H1 (cell line): Measurements from ENCODE around the gene KLF14. TPM values are rescaled to one million over a fixed set of nuclear protein-coding genes. Genes with fewer than 3 reads are reported as not detected.

ENCODE experiments used
- CTCF ChIA-PET: fragments of 300-600 bp; sonication (Branson Sonifier 250); formaldehyde crosslinking; loops from one replicate; lab custom pipeline; 2021; ENCODE audit not compliant: partially characterized antibody; lab: Charles Lee
- POLR2A ChIA-PET: fragments of 300-600 bp; sonication (Branson Sonifier 250); formaldehyde crosslinking; loops from one replicate; lab custom pipeline; 2021; ENCODE audit warnings: inconsistent platforms; ENCODE audit not compliant: partially characterized antibody; lab: Charles Lee
- DNase-seq, 2 experiments: peaks; one replicate each; pipeline versions ENCODE4 v3.0.0 to v3.0.0-alpha.2; 2010 to 2022; ENCODE audit warnings: low spot score in 2 of 2, low read depth in 1 of 2, mixed read lengths in 1 of 2
- FAIRE-seq: peaks from 2 replicates; lab custom pipeline; 2011; peaks lifted over from hg19 to GRCh38; lab: Jason Lieb, UNC
- H2AFZ ChIP-seq: 2 replicates; pipeline ENCODE4 v1.8.1; 2012; ENCODE audit warnings: low read length, inconsistent platforms
- H2AK5ac ChIP-seq: 2 replicates; pipeline ENCODE4 v1.6.1; 2013; ENCODE audit warnings: low read depth, low read length
- H2BK120ac ChIP-seq: replicated peaks from 2 replicates; pipeline ENCODE3; 2013; ENCODE audit warnings: low read depth, low read length, inconsistent platforms
- H2BK12ac ChIP-seq: 2 replicates; pipeline ENCODE4 v1.6.1; 2013; ENCODE audit warnings: low read depth, low read length
- H2BK15ac ChIP-seq: 2 replicates; pipeline ENCODE4 v1.6.1; 2013; ENCODE audit warnings: low read length
- H2BK20ac ChIP-seq: 2 replicates; pipeline ENCODE4 v1.6.1; 2013; ENCODE audit warnings: low read length
- H2BK5ac ChIP-seq: 2 replicates; pipeline ENCODE4 v1.6.1; 2013; ENCODE audit warnings: low read depth, low read length
- H3K14ac ChIP-seq: 2 replicates; pipeline ENCODE4 v1.6.1; 2013; ENCODE audit warnings: inconsistent platforms; ENCODE audit not compliant: insufficient read length
- H3K18ac ChIP-seq: 2 replicates; pipeline ENCODE4 v1.6.1; 2013; ENCODE audit warnings: low read length; ENCODE audit errors: extremely low read depth
- H3K23ac ChIP-seq: 2 replicates; pipeline ENCODE4 v1.6.1; 2013; ENCODE audit warnings: inconsistent platforms; ENCODE audit not compliant: insufficient read length
- H3K23me2 ChIP-seq: 2 replicates; pipeline ENCODE4 v1.6.1; 2013; ENCODE audit warnings: low read depth, low read length
- H3K27ac ChIP-seq: 2 replicates; pipeline ENCODE4 v1.6.1; 2011; ENCODE audit warnings: low read depth, low read length, inconsistent platforms
- H3K27me3 ChIP-seq, 4 experiments: replicated peaks in 1 of 4; 1 replicate in 1 of 4; 2 replicates in 3 of 4; pipeline versions ENCODE4 v1.6.1 to v1.8.1; 2011 to 2013; ENCODE audit warnings: low read length in 3 of 4, mild to moderate bottlenecking in 3 of 4, inconsistent platforms in 2 of 4, mixed read lengths in 2 of 4, moderate library complexity in 1 of 4; ENCODE audit not compliant: control insufficient read depth in 3 of 4, insufficient read depth in 3 of 4; ENCODE audit errors: extremely low read depth in 1 of 4
- H3K36me3 ChIP-seq, 4 experiments: 2 replicates each; pipeline versions ENCODE4 v1.6.1 to v1.8.1; 2011 to 2013; ENCODE audit warnings: mild to moderate bottlenecking in 4 of 4, low read length in 3 of 4, moderate library complexity in 2 of 4, control low read depth in 1 of 4, inconsistent platforms in 1 of 4; ENCODE audit not compliant: insufficient read depth in 4 of 4, control insufficient read depth in 2 of 4
- H3K4ac ChIP-seq: replicated peaks from 2 replicates; pipeline ENCODE3; 2013; ENCODE audit warnings: low read length, low read depth, mixed read lengths, inconsistent platforms; ENCODE audit not compliant: insufficient read length
- H3K4me1 ChIP-seq, 4 experiments: replicated peaks in 1 of 4; 1 replicate in 1 of 4; 2 replicates in 3 of 4; pipeline versions ENCODE4 v1.6.1 to v1.8.1; 2011 to 2013; ENCODE audit warnings: low read length in 3 of 4, inconsistent platforms in 2 of 4, mixed read lengths in 1 of 4; ENCODE audit not compliant: insufficient read depth in 4 of 4, control insufficient read depth in 3 of 4
- H3K4me2 ChIP-seq, 2 experiments: 2 replicates each; pipeline versions ENCODE4 v1.6.1 to v1.8.1; 2011 to 2013; ENCODE audit warnings: low read depth in 2 of 2, low read length in 2 of 2, control low read depth in 1 of 2, inconsistent platforms in 1 of 2, mild to moderate bottlenecking in 1 of 2; ENCODE audit not compliant: insufficient read depth in 1 of 2
- H3K4me3 ChIP-seq, 4 experiments: fragments of 200-600, 300-600 bp in 1 of 4; sonication (generic), shearing (Covaris generic), sonication (Bioruptor Twin) in 1 of 4; 2 replicates each; pipeline versions ENCODE4 v1.5.1 to v1.8.1; 2011 to 2016; ENCODE audit warnings: low read length in 4 of 4, low read depth in 3 of 4, control low read depth in 2 of 4, inconsistent platforms in 2 of 4, mild to moderate bottlenecking in 2 of 4, mixed read lengths in 1 of 4, moderate library complexity in 1 of 4; ENCODE audit not compliant: insufficient read depth in 2 of 4; ENCODE audit errors: extremely low read depth in 1 of 4
- H3K56ac ChIP-seq: replicated peaks from 2 replicates; pipeline ENCODE3; 2013; ENCODE audit warnings: low read depth, mild to moderate bottlenecking, mixed read lengths, low read length, inconsistent platforms; ENCODE audit not compliant: insufficient read length
- H3K79me1 ChIP-seq: 2 replicates; pipeline ENCODE4 v1.6.1; 2013; ENCODE audit warnings: low read depth, low read length, control low read depth
- H3K79me2 ChIP-seq, 2 experiments: 2 replicates each; pipeline versions ENCODE4 v1.6.1 to v1.8.1; 2012 to 2013; ENCODE audit warnings: low read length in 2 of 2, mild to moderate bottlenecking in 2 of 2, inconsistent platforms in 1 of 2; ENCODE audit not compliant: insufficient read depth in 2 of 2, control insufficient read depth in 1 of 2
- H3K9ac ChIP-seq, 4 experiments: replicated peaks in 1 of 4; 1 replicate in 1 of 4; 2 replicates in 3 of 4; pipeline versions ENCODE4 v1.6.1 to v1.8.1; 2011 to 2013; ENCODE audit warnings: low read depth in 3 of 4, low read length in 3 of 4, control low read depth in 2 of 4, mild to moderate bottlenecking in 2 of 4, moderate library complexity in 2 of 4, inconsistent platforms in 1 of 4; ENCODE audit errors: extremely low read depth in 1 of 4
- H3K9me3 ChIP-seq, 2 experiments: 2 replicates each; pipeline versions ENCODE4 v1.6.1 to v1.8.1; 2012 to 2013; ENCODE audit warnings: mild to moderate bottlenecking in 2 of 2, moderate library complexity in 2 of 2, control low read depth in 1 of 2, inconsistent platforms in 1 of 2, low read depth in 1 of 2, low read length in 1 of 2, mixed read lengths in 1 of 2; ENCODE audit not compliant: insufficient read depth in 2 of 2
- H4K20me1 ChIP-seq, 2 experiments: replicated peaks in 1 of 2; 2 replicates each; pipeline versions ENCODE3 to v1.8.1; 2011 to 2013; ENCODE audit warnings: inconsistent platforms in 2 of 2, low read length in 2 of 2, mild to moderate bottlenecking in 1 of 2; ENCODE audit not compliant: insufficient read depth in 2 of 2, control insufficient read depth in 1 of 2
- H4K5ac ChIP-seq: 2 replicates; pipeline ENCODE4 v1.6.1; 2013; ENCODE audit warnings: low read length, low read depth, mixed read lengths, inconsistent platforms; ENCODE audit not compliant: insufficient read length
- H4K8ac ChIP-seq: 2 replicates; pipeline ENCODE4 v1.8.0; 2013; ENCODE audit warnings: mild to moderate bottlenecking, moderate library complexity, low read length, inconsistent platforms; ENCODE audit not compliant: insufficient read depth; ENCODE audit errors: extremely low read depth
- H4K91ac ChIP-seq: replicated peaks from 2 replicates; pipeline ENCODE3; 2013; ENCODE audit warnings: low read length, mixed read lengths, inconsistent platforms; ENCODE audit not compliant: insufficient read length
- BACH1 ChIP-seq: IDR thresholded peaks from 2 replicates; pipeline ENCODE4 v1.6.1; 2012; ENCODE audit warnings: low read length, improper control_type of control experiment
- CBX8 ChIP-seq: fragments of 300-800, 300-1000 bp; sonication (generic); IDR thresholded peaks from 2 replicates; pipeline ENCODE4 v1.7.1; 2016; ENCODE audit warnings: low read depth, low read length, borderline replicate concordance
- CHD2 ChIP-seq: IDR thresholded peaks from 2 replicates; pipeline ENCODE4 v1.6.1; 2012; ENCODE audit warnings: low read length, improper control_type of control experiment
- EZH2 ChIP-seq: fragments of 200-600 bp; sonication (generic); IDR thresholded peaks from 2 replicates; pipeline ENCODE4 v1.7.1; 2012; ENCODE audit warnings: low read depth, mild to moderate bottlenecking, moderate library complexity, low read length, inconsistent platforms; ENCODE audit not compliant: severe bottlenecking
- JUN ChIP-seq: IDR thresholded peaks from 2 replicates; pipeline ENCODE4 v1.6.1; 2011; ENCODE audit warnings: low read depth, mild to moderate bottlenecking, improper control_type of control experiment, low read length
- KDM5A ChIP-seq: fragments of 200-600 bp; IDR thresholded peaks from 2 replicates; pipeline ENCODE4 v1.7.1; 2012; ENCODE audit warnings: mild to moderate bottlenecking, low read length, inconsistent platforms, mixed read lengths
- MAFK ChIP-seq: IDR thresholded peaks from 2 replicates; pipeline ENCODE4 v1.6.1; 2012; ENCODE audit warnings: low read depth, mild to moderate bottlenecking, improper control_type of control experiment, low read length
- RAD21 ChIP-seq, 2 experiments: IDR thresholded peaks in 1 of 2; conservative IDR thresholded peaks in 1 of 2; 2 replicates each; pipeline ENCODE4 v1.6.1; 2011; ENCODE audit warnings: low read depth in 2 of 2, low read length in 2 of 2, improper control_type of control experiment in 1 of 2, inconsistent platforms in 1 of 2, mild to moderate bottlenecking in 1 of 2, moderate library complexity in 1 of 2
- SIRT6 ChIP-seq: IDR thresholded peaks from one replicate; pipeline ENCODE4 v1.7.1; 2012; ENCODE audit warnings: low read length, inconsistent platforms
- SP4 ChIP-seq: IDR thresholded peaks from 2 replicates; pipeline ENCODE4 v1.6.1; 2012; ENCODE audit warnings: low read length, inconsistent platforms
- TAF7 ChIP-seq: optimal IDR thresholded peaks from 2 replicates; pipeline ENCODE3; 2011; ENCODE audit warnings: low read depth, mild to moderate bottlenecking, inconsistent platforms, low read length, moderate library complexity, borderline replicate concordance
- TBP ChIP-seq: IDR thresholded peaks from 2 replicates; pipeline ENCODE4 v1.6.1; 2011; ENCODE audit warnings: low read depth, low read length, improper control_type of control experiment
- YY1 ChIP-seq: IDR thresholded peaks from 2 replicates; pipeline ENCODE4 v1.6.1; 2011; ENCODE audit warnings: low read depth, mild to moderate bottlenecking, low read length
- WGBS, 2 experiments: shearing (Covaris generic) in 1 of 2; methylation state at CpG; one replicate each; pipeline versions ENCODE4 v1.1.6 to v1.1.7; 2013 to 2015; ENCODE audit warnings: low lambda C conversion rate in 2 of 2, mixed read lengths in 2 of 2, inconsistent platforms in 1 of 2, low coverage in 1 of 2, missing lambda C conversion rate in 1 of 2; ENCODE audit not compliant: insufficient replicate concordance in 2 of 2, insufficient coverage in 1 of 2, insufficient read length in 1 of 2; ENCODE audit errors: extremely low coverage in 1 of 2, missing lambda C conversion rate in 1 of 2; 5-methylcytosine and 5-hydroxymethylcytosine counted together
- polyA plus RNA-seq, 7 experiments: library from polyadenylated mRNA; depleted of rRNA in 3 of 7; stranded (reverse) in 5 of 7; unstranded in 2 of 7; fragments of >200 nt in 5 of 7; fragments of 200-250 nt in 2 of 7; gene quantifications; 1 replicate in 5 of 7; 2 replicates in 1 of 7; 4 replicates in 1 of 7; pipeline versions ENCODE4 v1.2.1 to v1.2.3, GENCODE V29; 2011 to 2013; ENCODE audit warnings: missing spikeins in 2 of 7, mixed read lengths in 2 of 7
- total RNA-seq: library from RNA; stranded (reverse); fragmentation: NEBNext Ultra II Directional; extraction: Animal tissue kit (Norgen Biotek cat#: 25700); gene quantifications from 2 replicates; pipeline ENCODE4 v1.2.1, GENCODE V29; 2021
- TF ChIP-seq, protein P1 (sequence below): IDR thresholded peaks from 2 replicates; pipeline ENCODE4 v1.6.1; 2012; ENCODE audit warnings: low read length, inconsistent platforms

The KLF14 gene
- total and polyA plus RNA-seq, 2 of the 8 experiments (the other 6 are each of a cell fraction or from before 2014, with no cell fraction given) = 0.02 TPM; not detected in 1

DNA sequence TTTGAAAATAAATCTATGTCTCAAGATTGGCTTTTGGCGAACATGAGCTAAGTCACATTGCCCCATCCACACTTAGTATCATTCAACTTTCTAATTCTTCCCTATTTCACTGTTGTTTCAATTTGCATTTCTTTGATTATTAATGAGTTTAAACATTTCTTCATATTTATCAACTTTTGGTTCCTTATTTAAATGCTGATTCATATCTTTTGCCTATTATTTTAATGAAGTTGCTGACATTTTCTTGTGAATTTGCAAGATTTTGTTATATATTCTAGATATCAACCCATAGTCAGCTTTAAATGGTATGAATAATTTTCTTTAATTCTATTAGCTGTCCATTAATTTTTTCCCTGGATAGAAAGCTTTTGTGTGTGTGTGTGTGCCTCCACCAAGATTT, 33.2 kb downstream of the KLF14 start:
- H2BK15ac ChIP-seq = no peak overlapping the region
- POLR2A ChIA-PET = no interaction called here
- no peak overlapping the region for H2BK20ac ChIP-seq
- no peak overlapping the region for H3K4me2 ChIP-seq
- H2AK5ac ChIP-seq = no peak overlapping the region
- no peak overlapping the region for H2BK12ac ChIP-seq
- H4K8ac ChIP-seq = no peak overlapping the region
- DNase-seq (no peak), FAIRE-seq (no peak)
- H3K27me3 ChIP-seq = no peaks in the 10 kb centered on the region
- H3K56ac ChIP-seq = no peak overlapping the region
- no peak overlapping the region for H4K91ac ChIP-seq
- H3K36me3 ChIP-seq = no peaks in the 10 kb centered on the region
- no peak overlapping the region for H3K14ac ChIP-seq
- no peak overlapping the region for H3K27ac ChIP-seq
- H3K4ac ChIP-seq = no peak overlapping the region
- no peak overlapping the region for H2AFZ ChIP-seq
- WGBS, 2 experiments = 86% methylated on average over 1 of the region's 1 CpG; no CpG with 5 or more reads in 1 of the 2 experiments
- no peaks in the 10 kb centered on the region for H3K79me2 ChIP-seq
- H3K9ac ChIP-seq = no peak overlapping the region
- no peaks in the 10 kb centered on the region for H4K20me1 ChIP-seq
- H3K9me3 ChIP-seq = no peaks in the 10 kb centered on the region
- no peak overlapping the region for H3K23ac ChIP-seq
- no peaks in the 10 kb centered on the region for H3K23me2 ChIP-seq
- H2BK120ac ChIP-seq = no peak overlapping the region
- no peak overlapping the region for H3K4me3 ChIP-seq
- CTCF ChIA-PET = no interaction called here
- no peak overlapping the region for H2BK5ac ChIP-seq
- no peaks in the 10 kb centered on the region for H3K4me1 ChIP-seq
- no peak overlapping the region for H4K5ac ChIP-seq
- no peaks in the 10 kb centered on the region for H3K79me1 ChIP-seq
- H3K18ac ChIP-seq = no peak overlapping the region
- no peak for TF ChIP-seq SIRT6
- TF ChIP-seq JUN = no peak
- no peak for TF ChIP-seq YY1
- no peak for TF ChIP-seq TBP
- TF ChIP-seq TAF7 = no peak
- TF ChIP-seq CHD2 = no peak
- no peak for TF ChIP-seq CBX8
- TF ChIP-seq BACH1 = no peak
- no peak for TF ChIP-seq EZH2
- TF ChIP-seq KDM5A = no peak
- TF ChIP-seq SP4 = no peak
- TF ChIP-seq RAD21 (IDR thresholded peaks at IDR 0.05 in 1 of 2, conservative IDR thresholded peaks at IDR 0.05 in 1 of 2; ENCODE audit: low read depth in 2 of 2, low read length in 2 of 2) = no peak
- TF ChIP-seq MAFK = no peak
- TF ChIP-seq, protein P1, sequence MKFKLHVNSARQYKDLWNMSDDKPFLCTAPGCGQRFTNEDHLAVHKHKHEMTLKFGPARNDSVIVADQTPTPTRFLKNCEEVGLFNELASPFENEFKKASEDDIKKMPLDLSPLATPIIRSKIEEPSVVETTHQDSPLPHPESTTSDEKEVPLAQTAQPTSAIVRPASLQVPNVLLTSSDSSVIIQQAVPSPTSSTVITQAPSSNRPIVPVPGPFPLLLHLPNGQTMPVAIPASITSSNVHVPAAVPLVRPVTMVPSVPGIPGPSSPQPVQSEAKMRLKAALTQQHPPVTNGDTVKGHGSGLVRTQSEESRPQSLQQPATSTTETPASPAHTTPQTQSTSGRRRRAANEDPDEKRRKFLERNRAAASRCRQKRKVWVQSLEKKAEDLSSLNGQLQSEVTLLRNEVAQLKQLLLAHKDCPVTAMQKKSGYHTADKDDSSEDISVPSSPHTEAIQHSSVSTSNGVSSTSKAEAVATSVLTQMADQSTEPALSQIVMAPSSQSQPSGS = no peak
